GM12872 (cell line): ENCODE results near the gene PIK3CD.

Experiments
- TF ChIP-seq, protein P1 (sequence below): IDR thresholded peaks from 3 replicates; pipeline ENCODE4 v1.5.1; 2011; ENCODE audit warnings: low read depth, mild to moderate bottlenecking, low read length, moderate library complexity; ENCODE audit not compliant: insufficient read depth

PIK3CD gene

DNA sequence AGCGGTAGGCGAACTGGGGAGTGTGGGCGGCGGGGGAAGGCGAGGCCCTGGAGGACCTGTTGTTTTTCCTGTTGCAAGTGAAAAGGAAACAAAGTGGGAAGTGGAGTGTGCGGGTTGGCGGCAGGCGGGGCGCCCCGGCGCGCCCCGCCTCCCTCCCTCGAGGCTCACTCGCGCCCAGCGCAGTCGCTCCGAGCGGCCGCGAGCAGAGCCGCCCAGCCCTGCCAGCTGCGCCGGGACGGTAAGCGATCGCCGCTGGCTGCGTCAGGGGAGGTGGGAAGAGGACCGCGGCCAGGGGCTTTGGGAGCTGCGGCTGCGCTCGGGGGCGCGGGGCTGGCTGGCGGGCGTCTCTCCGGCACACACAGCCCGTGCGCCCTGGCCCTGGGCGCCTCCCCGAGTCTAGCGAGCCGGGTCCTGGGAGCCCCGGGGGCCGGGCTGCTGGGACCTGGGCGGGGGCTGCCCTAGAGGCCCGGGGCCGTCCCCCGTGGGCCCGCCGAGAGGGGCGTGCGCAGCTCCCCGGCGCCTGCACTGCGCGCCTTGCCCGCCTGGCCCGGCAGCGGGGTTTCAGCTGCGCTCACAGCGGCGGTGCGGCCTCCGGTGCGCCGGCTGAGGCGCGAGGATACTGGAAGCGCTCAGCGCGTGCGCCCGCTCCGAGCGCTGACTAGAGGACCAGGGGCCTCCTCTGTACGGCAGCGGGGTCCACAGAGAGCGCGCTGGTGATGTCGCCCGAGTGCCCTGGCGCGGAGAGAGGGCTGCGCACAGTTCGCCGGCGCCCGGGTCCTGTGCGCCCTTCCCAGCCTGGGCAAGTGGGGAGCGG lies at the start of gene PIK3CD:
Gene PIK3CD (plus strand): TSS at position 167 of the 814 bp plus-strand sequence. CDS start 58,725 bp downstream, outside the sequence.
- TF ChIP-seq, protein P1, sequence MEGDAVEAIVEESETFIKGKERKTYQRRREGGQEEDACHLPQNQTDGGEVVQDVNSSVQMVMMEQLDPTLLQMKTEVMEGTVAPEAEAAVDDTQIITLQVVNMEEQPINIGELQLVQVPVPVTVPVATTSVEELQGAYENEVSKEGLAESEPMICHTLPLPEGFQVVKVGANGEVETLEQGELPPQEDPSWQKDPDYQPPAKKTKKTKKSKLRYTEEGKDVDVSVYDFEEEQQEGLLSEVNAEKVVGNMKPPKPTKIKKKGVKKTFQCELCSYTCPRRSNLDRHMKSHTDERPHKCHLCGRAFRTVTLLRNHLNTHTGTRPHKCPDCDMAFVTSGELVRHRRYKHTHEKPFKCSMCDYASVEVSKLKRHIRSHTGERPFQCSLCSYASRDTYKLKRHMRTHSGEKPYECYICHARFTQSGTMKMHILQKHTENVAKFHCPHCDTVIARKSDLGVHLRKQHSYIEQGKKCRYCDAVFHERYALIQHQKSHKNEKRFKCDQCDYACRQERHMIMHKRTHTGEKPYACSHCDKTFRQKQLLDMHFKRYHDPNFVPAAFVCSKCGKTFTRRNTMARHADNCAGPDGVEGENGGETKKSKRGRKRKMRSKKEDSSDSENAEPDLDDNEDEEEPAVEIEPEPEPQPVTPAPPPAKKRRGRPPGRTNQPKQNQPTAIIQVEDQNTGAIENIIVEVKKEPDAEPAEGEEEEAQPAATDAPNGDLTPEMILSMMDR, result no peak; the same call in 2 of the 3 replicates

DNA sequence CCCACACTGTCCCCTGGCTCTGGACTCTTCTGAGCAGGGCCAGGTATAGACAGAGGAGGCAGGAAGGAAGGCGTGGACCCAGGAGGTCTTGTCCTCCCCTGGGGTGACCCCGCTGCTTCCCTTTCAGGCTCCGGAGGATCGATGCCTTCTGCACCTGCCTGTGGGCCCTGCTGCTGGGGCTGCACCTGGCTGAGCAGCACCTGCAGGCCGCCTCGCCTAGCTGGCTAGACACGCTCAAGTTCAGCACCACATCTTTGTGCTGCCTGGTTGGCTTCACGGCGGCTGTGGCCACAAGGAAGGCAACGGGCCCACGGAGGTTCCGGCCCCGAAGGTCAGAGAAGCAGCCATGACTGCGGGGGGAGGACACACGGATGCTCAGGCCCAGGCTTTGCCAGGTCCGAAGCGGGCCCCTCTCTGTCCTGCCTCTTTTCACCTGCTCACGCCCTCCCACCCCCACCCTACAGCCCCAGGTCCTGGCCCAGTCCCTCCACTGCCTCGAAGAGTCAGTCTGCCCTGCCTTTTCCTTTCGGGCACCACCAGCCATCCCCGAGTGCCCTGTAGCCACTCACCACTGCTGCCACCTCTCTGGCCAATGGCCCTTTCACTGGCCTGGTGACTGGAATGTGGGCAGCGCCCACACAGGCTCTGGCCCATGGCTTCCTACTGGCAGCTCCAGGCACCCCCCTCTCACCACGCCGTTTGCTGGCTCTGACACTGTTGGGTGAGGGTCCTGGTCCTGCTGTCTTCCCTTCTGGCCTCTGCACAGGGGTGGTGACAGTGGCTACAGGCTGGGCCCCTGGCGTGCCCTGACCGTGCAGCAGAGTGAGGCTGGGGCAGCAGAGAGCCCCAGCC lies 49.4 kb upstream of the PIK3CD start:
- TF ChIP-seq, protein P1, result no peak

DNA sequence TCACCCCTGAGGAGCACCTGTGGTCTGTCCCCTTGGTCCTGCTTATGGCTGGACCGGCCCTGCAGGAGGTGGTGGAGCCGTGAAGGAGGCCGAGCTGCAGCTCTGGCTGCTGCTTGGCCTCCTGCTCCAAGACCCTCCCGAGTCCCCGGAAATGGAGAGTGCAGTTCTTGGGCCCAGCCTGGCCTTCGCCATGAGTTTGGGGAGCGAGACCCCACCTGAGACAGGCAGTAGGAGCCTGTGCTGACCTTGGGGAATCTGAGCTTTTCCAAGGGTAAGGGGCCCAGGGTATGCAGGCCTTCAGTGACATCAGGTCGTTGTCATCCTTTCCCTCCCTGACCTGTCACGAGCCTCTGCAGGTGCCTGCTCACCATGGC lies 48.8 kb upstream of the PIK3CD start:
- TF ChIP-seq, protein P1, result no peak

DNA sequence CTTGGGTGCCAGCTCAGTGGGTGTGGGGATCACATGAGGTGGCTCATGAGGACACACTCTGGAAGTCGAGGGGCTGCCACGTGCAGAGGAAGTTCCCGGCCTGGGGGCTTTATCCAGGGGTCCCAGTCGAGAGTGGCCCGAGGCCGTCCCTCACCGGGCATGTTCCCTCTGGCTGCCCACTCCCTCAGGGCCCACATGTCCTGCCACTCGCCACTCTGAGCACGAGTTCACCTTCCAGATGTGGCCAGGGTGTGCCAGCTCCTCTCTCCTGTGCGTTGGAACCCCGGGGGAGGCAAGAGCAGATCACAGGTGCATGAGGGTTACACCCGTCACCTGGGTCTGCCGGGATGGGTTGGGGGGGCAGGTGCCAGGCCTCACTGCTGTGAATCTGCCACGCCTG lies 48.2 kb upstream of the PIK3CD start:
- TF ChIP-seq, protein P1, result no peak

DNA sequence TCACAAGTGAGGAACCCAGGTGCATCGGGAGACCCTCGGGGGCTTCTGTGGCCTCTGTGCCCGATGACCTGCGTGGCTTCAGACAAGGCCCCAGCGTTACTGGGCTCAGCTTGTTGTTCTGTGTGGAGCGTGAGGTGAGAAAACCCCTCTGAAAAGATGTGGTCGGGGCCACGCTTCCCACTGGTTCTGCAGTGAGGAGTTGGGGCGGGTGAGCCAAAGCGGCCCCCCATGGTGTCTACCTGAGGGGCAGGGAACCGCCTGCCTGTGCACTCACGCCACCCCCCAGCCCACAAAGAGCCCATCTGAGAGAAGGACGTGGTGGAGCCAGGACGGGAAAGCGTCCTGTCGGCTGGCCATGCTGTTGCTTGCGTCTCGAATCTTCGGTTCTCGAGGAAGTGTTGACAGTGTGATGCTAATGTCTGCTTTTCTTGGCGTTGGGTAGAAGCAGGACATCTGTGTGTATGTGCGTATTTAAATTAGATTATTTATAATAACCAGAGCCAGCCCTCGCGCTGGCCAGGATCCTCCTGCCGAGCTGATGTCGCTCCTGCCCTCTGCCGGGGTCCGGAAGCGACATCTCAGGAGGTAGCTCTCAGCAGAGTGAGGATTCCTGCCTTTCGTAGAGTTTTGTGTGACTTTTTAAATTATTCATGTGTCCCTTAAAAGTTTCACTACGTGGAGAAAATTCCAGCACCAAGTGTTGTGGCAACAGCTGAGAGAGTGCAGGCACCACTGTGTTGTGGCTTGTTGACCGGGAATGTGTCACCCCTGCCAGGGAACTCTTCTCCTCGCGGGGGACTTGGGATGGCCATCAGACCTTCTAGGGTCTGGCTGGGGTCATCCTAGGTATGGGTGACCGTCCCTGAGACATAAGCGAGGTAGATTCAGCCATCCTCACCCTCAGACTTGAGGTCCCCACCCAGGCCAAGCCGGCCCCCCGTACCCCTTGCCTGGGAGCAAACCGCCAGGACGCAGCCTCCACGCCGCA lies 47.5 kb upstream of the PIK3CD start:
- TF ChIP-seq, protein P1, result no peak

DNA sequence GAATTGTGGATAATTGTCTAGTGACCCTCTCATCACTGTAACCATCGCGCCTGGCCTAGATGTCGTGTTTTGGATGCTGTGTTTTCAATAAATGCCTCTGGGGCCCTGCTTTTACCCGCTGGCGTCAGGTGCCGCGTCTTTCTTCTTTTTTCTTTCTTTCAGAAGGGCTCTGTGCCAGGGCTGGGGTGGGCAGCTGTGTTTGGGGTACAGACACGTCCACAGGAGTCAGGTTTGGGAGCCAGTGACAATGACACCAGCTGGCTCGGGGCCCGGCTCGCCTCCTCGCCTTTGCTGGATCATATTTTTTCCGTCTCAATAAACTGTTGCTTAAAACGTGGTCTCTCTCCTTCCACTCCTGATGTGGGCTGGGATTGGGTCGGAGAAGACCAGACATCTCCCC lies 46.7 kb upstream of the PIK3CD start:
- TF ChIP-seq, protein P1, result no peak
